ENCODE measurements around the gene THBD. TPM values are rescaled to one million over a fixed set of nuclear protein-coding genes. Genes with fewer than 3 reads are reported as not detected.

Gene THBD
- total and polyA plus RNA-seq, 8 donors, result 1.8 to 12.1 (median 3.8) TPM

- Histone ChIP-seq H3K4me1 (peaks cover 0 to 7% (median 3%) of the 10 kb centered on the region in 3 donors), H3K9me3 (no peaks in the 10 kb centered on the region), H3K27ac (no peak overlapping the region), H3K27me3 (no peaks in the 10 kb centered on the region), H3K4me3 (no peak overlapping the region), H3K36me3 (no peaks in the 10 kb centered on the region)
- FAIRE-seq, result no peak
- DNase-seq, result peak in 1 of 6 donors; percentile 39
- WGBS, 2 donors, result 47 to 62% methylated on average over 3 of the region's 3 CpGs
- intact Hi-C loops (cut with DNase I), result no loop called here
- TF ChIP-seq, protein P1, sequence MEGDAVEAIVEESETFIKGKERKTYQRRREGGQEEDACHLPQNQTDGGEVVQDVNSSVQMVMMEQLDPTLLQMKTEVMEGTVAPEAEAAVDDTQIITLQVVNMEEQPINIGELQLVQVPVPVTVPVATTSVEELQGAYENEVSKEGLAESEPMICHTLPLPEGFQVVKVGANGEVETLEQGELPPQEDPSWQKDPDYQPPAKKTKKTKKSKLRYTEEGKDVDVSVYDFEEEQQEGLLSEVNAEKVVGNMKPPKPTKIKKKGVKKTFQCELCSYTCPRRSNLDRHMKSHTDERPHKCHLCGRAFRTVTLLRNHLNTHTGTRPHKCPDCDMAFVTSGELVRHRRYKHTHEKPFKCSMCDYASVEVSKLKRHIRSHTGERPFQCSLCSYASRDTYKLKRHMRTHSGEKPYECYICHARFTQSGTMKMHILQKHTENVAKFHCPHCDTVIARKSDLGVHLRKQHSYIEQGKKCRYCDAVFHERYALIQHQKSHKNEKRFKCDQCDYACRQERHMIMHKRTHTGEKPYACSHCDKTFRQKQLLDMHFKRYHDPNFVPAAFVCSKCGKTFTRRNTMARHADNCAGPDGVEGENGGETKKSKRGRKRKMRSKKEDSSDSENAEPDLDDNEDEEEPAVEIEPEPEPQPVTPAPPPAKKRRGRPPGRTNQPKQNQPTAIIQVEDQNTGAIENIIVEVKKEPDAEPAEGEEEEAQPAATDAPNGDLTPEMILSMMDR (IDR thresholded peaks at IDR 0.05), result no peak
- no peak for ATAC-seq
Measured at GRCh38 chr20:23095499-23095898, 46.0 kb upstream of the THBD start.

GRCh38 chr20:23094927-23095326 is 45.5 kb upstream of the THBD start:
- FAIRE-seq (no peak), DNase-seq (peak in 1 of 6 donors; percentile 13), ATAC-seq (no peak)
- 83 to 86% methylated on average over 8 of the region's 8 CpGs for WGBS, 2 donors
- Histone ChIP-seq H3K4me1 (peaks cover 0 to 7% (median 3%) of the 10 kb centered on the region in 3 donors), H3K36me3 (no peaks in the 10 kb centered on the region), H3K9me3 (no peaks in the 10 kb centered on the region), H3K27ac (no peak overlapping the region), H3K27me3 (no peaks in the 10 kb centered on the region), H3K4me3 (no peak overlapping the region)
- TF ChIP-seq, protein P1 (IDR thresholded peaks at IDR 0.05), result no peak
- intact Hi-C loops (cut with DNase I), result no loop called here

DNA sequence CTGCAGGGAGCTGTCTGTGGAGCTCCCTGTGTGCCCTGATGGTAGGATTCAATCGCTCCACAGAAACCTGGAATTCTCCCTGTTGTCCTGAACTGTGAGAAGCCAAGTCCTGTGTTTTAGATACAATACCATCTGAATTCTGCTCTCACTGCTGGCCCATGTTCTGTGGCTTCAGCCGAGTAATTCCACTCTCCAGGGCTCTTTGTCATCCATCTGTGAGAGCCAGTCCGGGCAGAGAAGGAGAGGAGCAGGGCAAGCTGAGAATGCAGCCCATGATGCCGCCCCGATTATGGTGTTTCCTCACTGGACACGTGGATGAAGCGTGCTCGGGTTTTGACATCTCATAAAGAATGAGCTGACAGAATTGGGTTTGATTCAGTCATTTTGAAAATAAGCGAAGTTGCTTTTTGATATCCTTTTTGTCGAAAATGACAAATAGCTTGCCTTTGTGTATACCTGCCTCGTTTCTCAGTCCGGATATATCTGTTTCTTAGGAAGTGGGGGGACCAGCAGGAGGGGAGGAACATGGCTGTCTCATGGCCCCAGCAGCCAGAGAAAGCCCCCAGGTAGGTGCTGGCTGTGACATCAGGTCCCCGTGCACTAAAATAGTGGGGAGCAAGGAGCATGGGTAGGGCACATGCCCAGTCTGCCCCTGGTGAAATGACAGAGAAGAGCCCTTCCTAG is 44.9 kb upstream of the THBD start:
- Histone ChIP-seq H3K27me3 (no peaks in the 10 kb centered on the region), H3K27ac (no peak overlapping the region), H3K9me3 (no peaks in the 10 kb centered on the region), H3K4me1 (peaks cover 0 to 7% (median 3%) of the 10 kb centered on the region in 3 donors), H3K36me3 (no peaks in the 10 kb centered on the region), H3K4me3 (no peak overlapping the region)
- FAIRE-seq, result no peak
- no peak for ATAC-seq
- intact Hi-C loops (cut with DNase I), result no loop called here
- DNase-seq, result peak in 1 of 6 donors; percentile 3
- TF ChIP-seq, protein P1 (IDR thresholded peaks at IDR 0.05), result no peak
- 58 to 65% methylated on average over 13 of the region's 13 CpGs for WGBS, 2 donors

GRCh38 chr20:23093613-23094012 is 44.1 kb upstream of the THBD start:
- FAIRE-seq, result no peak
- no peak overlapping the region for H3K27ac ChIP-seq
- TF ChIP-seq, protein P1 (IDR thresholded peaks at IDR 0.05), result no peak
- 55 to 59% methylated on average over 3 of the region's 3 CpGs for WGBS, 2 donors
- peak in 1 of 6 donors; percentile 19 for DNase-seq
- peaks cover 0 to 7% (median 3%) of the 10 kb centered on the region in 3 donors for H3K4me1 ChIP-seq
- intact Hi-C loops (cut with DNase I), result no loop called here
- H3K4me3 ChIP-seq, result no peak overlapping the region
- H3K36me3 ChIP-seq, result no peaks in the 10 kb centered on the region
- no peak for ATAC-seq
- H3K27me3 ChIP-seq, result no peaks in the 10 kb centered on the region
- no peaks in the 10 kb centered on the region for H3K9me3 ChIP-seq

DNA sequence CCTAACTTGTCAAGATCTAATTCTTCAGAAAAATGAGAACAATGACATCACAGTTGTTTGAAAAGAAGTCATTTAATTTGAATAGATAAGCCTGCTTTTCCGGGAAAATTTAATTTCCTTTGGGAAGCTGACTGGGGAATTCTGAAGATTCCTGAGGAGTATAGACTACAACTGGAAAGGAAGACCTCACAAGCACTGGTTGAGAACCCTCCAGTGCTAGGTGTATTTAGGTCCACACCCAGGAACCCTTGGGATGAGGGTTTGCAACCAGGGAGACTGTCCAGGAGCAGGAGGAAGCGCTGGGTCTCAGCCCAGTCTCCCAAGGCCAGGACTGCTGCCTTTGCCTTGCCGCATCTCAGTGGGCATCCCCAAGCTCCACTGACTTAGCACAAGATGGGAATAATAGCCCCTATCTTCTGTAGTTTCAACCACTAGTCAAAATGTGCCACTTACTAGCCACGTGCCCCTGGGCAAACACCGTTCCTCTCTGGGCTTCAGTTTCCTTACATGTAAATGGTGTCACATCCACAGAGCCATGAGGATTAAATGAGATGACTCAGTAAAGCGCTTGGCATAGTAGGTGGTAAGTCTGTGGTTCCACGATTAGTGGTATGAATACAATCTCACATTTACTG is 43.5 kb upstream of the THBD start:
- Histone ChIP-seq H3K9me3 (no peaks in the 10 kb centered on the region), H3K36me3 (no peaks in the 10 kb centered on the region), H3K4me3 (no peak overlapping the region), H3K27ac (peak overlapping the region in 1 of 4 donors; percentile 47), H3K27me3 (no peaks in the 10 kb centered on the region), H3K4me1 (peaks cover 0 to 7% (median 3%) of the 10 kb centered on the region in 3 donors)
- intact Hi-C loops (cut with DNase I), result no loop called here
- 62 to 66% methylated on average over 7 of the region's 7 CpGs for WGBS, 2 donors
- no peak for FAIRE-seq
- TF ChIP-seq, protein P1 (IDR thresholded peaks at IDR 0.05), result no peak
- ATAC-seq, result no peak
- peak in 1 of 6 donors; percentile 26 for DNase-seq

All from pancreas (tissue), 10 donors.